ENCODE results near the gene ASS1. TPM values are rescaled to one million over a fixed set of nuclear protein-coding genes. Genes with fewer than 3 reads are reported as not detected.

The ASS1 gene
- polyA plus RNA-seq, 1 experiment = 99.5 TPM

DNA sequence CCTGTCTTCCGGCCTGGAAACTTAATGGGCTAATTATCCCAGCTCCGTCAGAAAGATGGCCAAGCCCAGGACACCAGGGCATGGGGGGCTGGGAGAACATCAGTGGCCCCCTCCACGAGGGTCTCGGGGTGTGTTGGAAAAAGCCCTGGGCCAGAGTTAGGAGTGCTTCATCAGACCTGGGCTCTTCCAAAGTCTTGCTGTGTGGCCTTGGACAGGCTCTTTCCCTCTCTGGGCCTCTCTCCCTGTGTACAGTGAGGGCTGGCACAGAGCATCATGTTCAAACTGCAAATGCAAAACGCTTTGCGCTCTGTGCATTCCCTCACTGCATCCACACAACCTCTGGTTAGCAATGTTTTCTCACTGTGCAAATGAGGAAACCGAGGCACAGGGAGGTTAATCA, 48.3 kb downstream of the ASS1 start:
- TF ChIP-seq, protein P1, sequence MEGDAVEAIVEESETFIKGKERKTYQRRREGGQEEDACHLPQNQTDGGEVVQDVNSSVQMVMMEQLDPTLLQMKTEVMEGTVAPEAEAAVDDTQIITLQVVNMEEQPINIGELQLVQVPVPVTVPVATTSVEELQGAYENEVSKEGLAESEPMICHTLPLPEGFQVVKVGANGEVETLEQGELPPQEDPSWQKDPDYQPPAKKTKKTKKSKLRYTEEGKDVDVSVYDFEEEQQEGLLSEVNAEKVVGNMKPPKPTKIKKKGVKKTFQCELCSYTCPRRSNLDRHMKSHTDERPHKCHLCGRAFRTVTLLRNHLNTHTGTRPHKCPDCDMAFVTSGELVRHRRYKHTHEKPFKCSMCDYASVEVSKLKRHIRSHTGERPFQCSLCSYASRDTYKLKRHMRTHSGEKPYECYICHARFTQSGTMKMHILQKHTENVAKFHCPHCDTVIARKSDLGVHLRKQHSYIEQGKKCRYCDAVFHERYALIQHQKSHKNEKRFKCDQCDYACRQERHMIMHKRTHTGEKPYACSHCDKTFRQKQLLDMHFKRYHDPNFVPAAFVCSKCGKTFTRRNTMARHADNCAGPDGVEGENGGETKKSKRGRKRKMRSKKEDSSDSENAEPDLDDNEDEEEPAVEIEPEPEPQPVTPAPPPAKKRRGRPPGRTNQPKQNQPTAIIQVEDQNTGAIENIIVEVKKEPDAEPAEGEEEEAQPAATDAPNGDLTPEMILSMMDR (IDR thresholded peaks at IDR 0.05; ENCODE audit: low read depth, low read length) = no peak
- Histone ChIP-seq H3K27ac (ENCODE audit: low read depth, low read length) (no peak overlapping the region), H3K9me3 (ENCODE audit: control insufficient read depth, insufficient read depth, low read length) (peaks cover 23% of the 10 kb centered on the region), H3K27me3 (ENCODE audit: control insufficient read depth, insufficient read depth, low read length) (peaks cover 8% of the 10 kb centered on the region), H3K4me3 (ENCODE audit: low read depth, low read length) (no peak overlapping the region)
- POLR2A ChIA-PET = no interaction called here
- CTCF ChIA-PET = no interaction called here
- no peak for DNase-seq (ENCODE audit: low read depth, low spot score)

DNA sequence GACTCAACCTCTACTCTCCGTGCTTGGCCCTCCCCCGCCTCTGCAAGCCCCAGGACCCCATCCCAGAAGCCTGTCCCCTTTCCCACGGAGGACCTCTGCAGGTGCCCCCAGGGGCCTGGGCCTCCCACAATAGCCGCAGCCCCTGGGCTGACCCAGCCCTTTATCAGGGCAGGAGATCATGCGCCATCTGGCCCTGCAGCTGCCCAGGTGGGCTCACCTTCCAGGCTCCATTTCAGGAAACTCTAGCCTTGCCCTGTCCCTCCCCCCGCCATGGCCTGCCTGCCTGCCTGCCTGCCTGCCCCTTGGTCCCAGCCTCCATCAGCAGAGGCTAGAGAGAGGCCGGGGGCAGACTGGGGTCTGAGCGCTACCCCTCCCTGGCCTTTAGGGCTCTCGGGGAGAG, 48.7 kb downstream of the ASS1 start:
- Histone ChIP-seq H3K9me3 (ENCODE audit: control insufficient read depth, insufficient read depth, low read length) (peaks cover 23% of the 10 kb centered on the region), H3K4me3 (ENCODE audit: low read depth, low read length) (no peak overlapping the region), H3K27ac (ENCODE audit: low read depth, low read length) (no peak overlapping the region), H3K27me3 (ENCODE audit: control insufficient read depth, insufficient read depth, low read length) (peaks cover 8% of the 10 kb centered on the region)
- TF ChIP-seq, protein P1 (IDR thresholded peaks at IDR 0.05; ENCODE audit: low read depth, low read length) = no peak
- CTCF ChIA-PET = no interaction called here
- POLR2A ChIA-PET = no interaction called here
- DNase-seq (ENCODE audit: low read depth, low spot score) = no peak

DNA sequence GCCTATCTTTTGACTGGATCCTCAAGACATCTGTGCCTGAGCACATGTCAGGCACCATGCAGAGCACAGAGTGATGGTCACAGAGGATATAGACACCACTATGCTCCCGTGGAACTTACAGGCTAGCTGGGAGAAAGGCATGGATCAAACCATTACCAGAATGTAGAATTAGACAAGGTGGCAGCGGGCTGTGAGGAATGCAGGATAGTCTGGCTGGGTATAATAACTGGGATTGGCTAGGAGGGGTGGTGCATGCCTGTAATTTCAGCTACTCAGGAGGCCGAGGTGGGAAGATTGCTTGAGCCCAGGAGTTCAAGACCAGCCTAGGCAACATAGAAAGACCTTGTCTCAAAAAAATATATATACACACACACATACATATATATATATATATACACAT, 50.3 kb downstream of the ASS1 start:
- Histone ChIP-seq H3K27me3 (ENCODE audit: control insufficient read depth, insufficient read depth, low read length) (peaks cover 10% of the 10 kb centered on the region), H3K9me3 (ENCODE audit: control insufficient read depth, insufficient read depth, low read length) (peaks cover 23% of the 10 kb centered on the region), H3K4me3 (ENCODE audit: low read depth, low read length) (no peak overlapping the region), H3K27ac (ENCODE audit: low read depth, low read length) (no peak overlapping the region)
- POLR2A ChIA-PET = interaction anchor here (0.6 kb wide), 1 partner anchor 176 kb away, joined by 6 read pairs; no protein-coding TSS in a partner anchor
- CTCF ChIA-PET = no interaction called here
- TF ChIP-seq, protein P1 (IDR thresholded peaks at IDR 0.05; ENCODE audit: low read depth, low read length) = no peak
- DNase-seq (ENCODE audit: low read depth, low spot score) = no peak

DNA sequence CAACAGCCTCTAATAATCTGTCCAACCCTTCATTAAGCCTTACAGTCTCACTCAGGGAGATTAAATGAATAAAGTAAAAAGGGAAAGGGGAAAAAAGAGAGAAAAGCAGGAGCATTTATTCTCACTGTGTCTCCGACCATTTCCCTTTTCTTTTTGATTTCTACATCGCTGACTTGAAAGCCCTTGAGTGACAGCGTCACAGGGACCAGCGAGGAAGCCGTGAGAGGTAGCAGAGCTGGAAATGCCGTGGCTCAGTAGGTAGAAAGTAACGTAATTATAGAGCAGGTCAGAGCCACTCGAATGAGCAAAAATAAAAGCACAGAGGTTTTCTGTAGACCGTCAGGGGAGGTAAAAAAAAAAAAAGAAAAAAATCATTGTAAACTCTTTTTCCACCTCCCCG, 52.4 kb downstream of the ASS1 start:
- peaks cover 10% of the 10 kb centered on the region for H3K27me3 ChIP-seq (ENCODE audit: control insufficient read depth, insufficient read depth, low read length)
- ChIA-PET CTCF (no interaction called here), POLR2A (interaction anchor here (0.5 kb wide), 1 partner anchor 86 kb away, joined by 3 read pairs; no protein-coding TSS in a partner anchor)
- no peak for DNase-seq (ENCODE audit: low read depth, low spot score)
- no peak overlapping the region for H3K27ac ChIP-seq (ENCODE audit: low read depth, low read length)
- peaks cover 23% of the 10 kb centered on the region for H3K9me3 ChIP-seq (ENCODE audit: control insufficient read depth, insufficient read depth, low read length)
- TF ChIP-seq, protein P1 (IDR thresholded peaks at IDR 0.05; ENCODE audit: low read depth, low read length) = no peak
- H3K4me3 ChIP-seq (ENCODE audit: low read depth, low read length) = no peak overlapping the region

DNA sequence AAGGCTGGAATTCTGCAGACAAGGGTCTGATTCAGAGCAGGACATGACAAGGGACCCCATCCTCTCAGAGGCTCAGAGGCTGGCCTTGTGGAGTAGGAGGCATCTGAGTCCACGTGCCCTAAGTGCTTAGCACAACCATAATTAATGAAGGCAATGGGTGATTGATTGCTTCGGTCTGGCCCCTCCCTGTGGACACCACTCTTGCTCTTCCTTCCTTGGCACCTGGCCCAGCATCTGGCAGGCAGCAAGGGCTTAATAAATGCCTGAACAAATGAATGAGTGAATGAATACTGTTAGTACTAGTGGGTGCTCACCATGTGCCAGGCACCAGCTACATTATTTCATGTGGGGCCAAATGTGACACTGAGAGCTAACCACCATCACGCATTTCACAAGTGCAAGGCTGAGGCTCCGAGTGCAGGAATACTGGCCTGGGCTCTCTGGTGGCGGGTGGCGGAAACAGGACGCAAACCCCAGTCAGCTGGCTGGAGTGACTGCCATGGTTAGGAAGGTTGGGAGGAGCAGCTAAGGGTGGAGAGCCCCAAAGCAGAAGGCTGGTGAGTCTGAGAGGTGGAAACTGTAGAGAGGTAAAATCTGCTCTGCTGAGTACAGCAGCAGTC, 53.6 kb downstream of the ASS1 start:
- Histone ChIP-seq H3K4me3 (ENCODE audit: low read depth, low read length) (no peak overlapping the region), H3K27me3 (ENCODE audit: control insufficient read depth, insufficient read depth, low read length) (peaks cover 10% of the 10 kb centered on the region), H3K9me3 (ENCODE audit: control insufficient read depth, insufficient read depth, low read length) (peaks cover 22% of the 10 kb centered on the region), H3K27ac (ENCODE audit: low read depth, low read length) (no peak overlapping the region)
- TF ChIP-seq, protein P1 (IDR thresholded peaks at IDR 0.05; ENCODE audit: low read depth, low read length) = no peak
- ChIA-PET POLR2A (no interaction called here), CTCF (no interaction called here)
- no peak for DNase-seq (ENCODE audit: low read depth, low spot score)
